Heart left ventricle (tissue), 16 donors: ENCODE measurements around the gene MRM2. TPM values are rescaled to one million over a fixed set of nuclear protein-coding genes. Genes with fewer than 3 reads are reported as not detected.

Source experiments
- ATAC-seq, 4 donors: fragments of 200-7000 bp; cut with Tn5 transposase; one replicate each; pipeline ENCODE4 v1.9.1; 2020 to 2022; ENCODE audit warnings: moderate library complexity in 4 of 4, mild to moderate bottlenecking in 3 of 4, moderate number of reproducible peaks in 1 of 4
- DNase-seq, 5 donors: peaks; one replicate each; pipeline ENCODE4 v3.0.0-alpha.2; 2020
- H3K27ac ChIP-seq, 12 donors: fragments of 200-600 bp; sonication (generic) in 4 of 12; one replicate each; pipeline versions ENCODE4 v1.5.0 to v1.8.0; 2016 to 2022; ENCODE audit warnings: mild to moderate bottlenecking in 2 of 12
- H3K27me3 ChIP-seq, 9 donors: fragments of 200-600 bp; sonication (generic) in 2 of 9; one replicate each; pipeline versions ENCODE4 v1.5.1 to v1.8.0; 2016 to 2022; ENCODE audit warnings: mild to moderate bottlenecking in 3 of 9
- H3K36me3 ChIP-seq, 9 donors: fragments of 200-600 bp; sonication (generic) in 2 of 9; one replicate each; pipeline versions ENCODE4 v1.5.0 to v1.8.0; 2018 to 2022; ENCODE audit warnings: mild to moderate bottlenecking in 2 of 9
- H3K4me1 ChIP-seq, 12 donors: fragments of 200-600 bp; sonication (generic) in 4 of 12; one replicate each; pipeline versions ENCODE4 v1.5.0 to v1.8.0; 2016 to 2022; ENCODE audit warnings: mild to moderate bottlenecking in 3 of 12
- H3K4me3 ChIP-seq, 12 donors: fragments of 200-600 bp; sonication (generic) in 4 of 12; one replicate each; pipeline versions ENCODE4 v1.5.0 to v1.8.0; 2017 to 2022; ENCODE audit warnings: mild to moderate bottlenecking in 9 of 12, moderate library complexity in 4 of 12
- H3K9me3 ChIP-seq, 12 donors: fragments of 200-600 bp; sonication (generic) in 4 of 12; one replicate each; pipeline versions ENCODE4 v1.5.0 to v1.8.0; 2016 to 2022; ENCODE audit warnings: mild to moderate bottlenecking in 1 of 12
- CTCF ChIP-seq, 12 donors: fragments of 200-600 bp; sonication (generic) in 4 of 12; IDR thresholded peaks; one replicate each; pipeline versions ENCODE4 v1.5.0 to v1.8.0; 2018 to 2022; ENCODE audit warnings: antibody characterized with exemption in 12 of 12, mild to moderate bottlenecking in 5 of 12
- POLR2A ChIP-seq, 2 donors: fragments of 450-650 bp; IDR thresholded peaks; one replicate each; pipeline ENCODE4 v1.6.1; 2017; ENCODE audit warnings: antibody characterized with exemption in 2 of 2, mild to moderate bottlenecking in 2 of 2, moderate library complexity in 2 of 2
- WGBS, 4 donors: extraction: QIAGEN DNeasy Blood & Tissue Kit in 2 of 4; methylation state at CpG; one replicate each; pipeline versions ENCODE4 v1.1.5 to v1.1.7; 2013 to 2018; 5-methylcytosine and 5-hydroxymethylcytosine counted together
- intact Hi-C, 10 donors: fragments of 100-400 bp; cut with DNase I; formaldehyde crosslinking; loops; one replicate each; pipeline versions ENCODE4 v1.11.1 to v1.14.2; 2022
- polyA plus RNA-seq, 2 donors: library from polyadenylated mRNA; stranded (reverse); fragments of 200-250 nt; gene quantifications; one replicate each; pipeline ENCODE4 v1.2.3, GENCODE V29; 2013
- total RNA-seq, 9 donors: library from RNA; depleted of rRNA in 2 of 9; stranded (reverse); fragments of >200 nt in 2 of 9; fragmentation: NEBNext Ultra II Directional in 3 of 9; extraction: Animal tissue kit (Norgen Biotek cat#: 25700) in 3 of 9; gene quantifications; one replicate each; pipeline versions ENCODE4 v1.1.0 to v1.2.4, GENCODE V29; 2016 to 2023
- donor health status: ischemic (EF 13 %, LVEDD 7.1; RV severe dilation, severe dysfunction).
- donor health status: healthy with polysubstance abuse.
- donor health status: DM: no; HTN: yes; CAD: no.
- donor health status: DM: no; HTN: no; CAD: no.
- donor health status: ischemic (EF 25% LVEDD 6.9; RV normal size, moderate dysfunction).
- donor health status: ischemic (EF 25% LVEDD 5.7; RV mildly dilated, moderate dysfunction).
- donor health status: healthy.
- donor health status: DM: yes; HTN: yes; CAD: no.
- donor health status: ischemic (EF 35%, LVEDD 5.7; RV mildly dilated, moderate dysfunction).
- donor health status: nonischemic (EF 11% LVEDD 7.7; RV severe dilation, severe dysfunction).
- donor health status: DM: yes; HTN: yes; CAD: no.
- donor health status: PGD.
- donor health status: ischemic (EF 29% LVEDD 5.4; RV normal size, mild dysfunction).
- donor health status: nonischemic (EF 23%, LVEDD 6.1; RV moderate dilation, normal function).

Gene MRM2
- total and polyA plus RNA-seq, 11 donors, result 14.2 to 31.5 (median 20.3) TPM

GRCh38 chr7:2219136-2219535, 22.9 kb downstream of the MRM2 start:
- TF ChIP-seq POLR2A (IDR thresholded peaks at IDR 0.05) (no peak), CTCF (IDR thresholded peaks at IDR 0.05) (no peak)
- intact Hi-C loops, result loop anchor here in 2 of 10 donors (10.0 kb wide), 2 partner anchors 634 to 644 kb away; partner anchors contain the start of gene PSMG3 (in 1 of the 2)
- Histone ChIP-seq H3K36me3 (peaks cover 0 to 86% (median 46%) of the 10 kb centered on the region in 9 donors), H3K4me1 (peaks cover 0 to 16% (median 7%) of the 10 kb centered on the region in 12 donors), H3K27me3 (no peaks in the 10 kb centered on the region), H3K9me3 (no peaks in the 10 kb centered on the region), H3K4me3 (no peak overlapping the region), H3K27ac (no peak overlapping the region)
- no peak for ATAC-seq
- WGBS, 4 donors, result 87 to 94% (median 92%) methylated on average over 14 to 15 of the region's 15 CpGs
- DNase-seq, result peak in 1 of 5 donors; percentile 17

- ATAC-seq (no peak), DNase-seq (peak in 1 of 5 donors; percentile 18)
- no peaks in the 10 kb centered on the region for H3K9me3 ChIP-seq
- 90 to 93% (median 91%) methylated on average over 9 of the region's 9 CpGs for WGBS, 4 donors
- peaks cover 0 to 23% (median 7%) of the 10 kb centered on the region in 12 donors for H3K4me1 ChIP-seq
- intact Hi-C loops, result loop anchor here in 2 of 10 donors (10.0 kb wide), 2 partner anchors 634 to 644 kb away; partner anchors contain the start of gene PSMG3 (in 1 of the 2)
- H3K27ac ChIP-seq, result no peak overlapping the region
- no peak overlapping the region for H3K4me3 ChIP-seq
- peaks cover 0 to 86% (median 45%) of the 10 kb centered on the region in 9 donors for H3K36me3 ChIP-seq
- no peaks in the 10 kb centered on the region for H3K27me3 ChIP-seq
- no peak for TF ChIP-seq POLR2A (IDR thresholded peaks at IDR 0.05)
- TF ChIP-seq CTCF (IDR thresholded peaks at IDR 0.05), result no peak
Observed at GRCh38 chr7:2218444-2218785, 23.6 kb downstream of the MRM2 start.

- ATAC-seq (no peak), DNase-seq (peak in 1 of 5 donors; percentile 56)
- Histone ChIP-seq H3K27me3 (no peaks in the 10 kb centered on the region), H3K4me3 (no peak overlapping the region), H3K27ac (no peak overlapping the region), H3K36me3 (peaks cover 0 to 86% (median 42%) of the 10 kb centered on the region in 9 donors), H3K9me3 (no peaks in the 10 kb centered on the region), H3K4me1 (peaks cover 0 to 24% (median 7%) of the 10 kb centered on the region in 12 donors)
- TF ChIP-seq CTCF (IDR thresholded peaks at IDR 0.05) (no peak), POLR2A (IDR thresholded peaks at IDR 0.05) (no peak)
- intact Hi-C loops, result loop anchor here in 2 of 10 donors (10.0 kb wide), 2 partner anchors 633 to 643 kb away; partner anchors contain the start of gene PSMG3 (in 1 of the 2)
- WGBS, 4 donors, result 88 to 94% (median 90%) methylated on average over 19 of the region's 19 CpGs
Observed at GRCh38 chr7:2217716-2218443, 24.1 kb downstream of the MRM2 start.

GRCh38 chr7:2217206-2217605, 24.8 kb downstream of the MRM2 start:
- ATAC-seq (no peak), DNase-seq (peak in 1 of 5 donors; percentile 33)
- Histone ChIP-seq H3K9me3 (no peaks in the 10 kb centered on the region), H3K27ac (no peak overlapping the region), H3K27me3 (no peaks in the 10 kb centered on the region), H3K36me3 (peaks cover 0 to 86% (median 46%) of the 10 kb centered on the region in 9 donors), H3K4me1 (peaks cover 0 to 24% (median 7%) of the 10 kb centered on the region in 12 donors), H3K4me3 (no peak overlapping the region)
- intact Hi-C loops, result loop anchor here in 2 of 10 donors (10.0 kb wide), 2 partner anchors 632 to 642 kb away; partner anchors contain the start of gene PSMG3 (in 1 of the 2)
- no peak for TF ChIP-seq CTCF (IDR thresholded peaks at IDR 0.05)
- TF ChIP-seq POLR2A (IDR thresholded peaks at IDR 0.05), result no peak
- 83 to 90% (median 85%) methylated on average over 10 of the region's 10 CpGs for WGBS, 4 donors
